Forelimb muscle (tissue), 1 donor: ENCODE results near the gene APOBEC3F. TPM values are rescaled to one million over a fixed set of nuclear protein-coding genes. Genes with fewer than 3 reads are reported as not detected.

ENCODE experiments used
- DNase-seq: peaks from one replicate; pipeline ENCODE4 v3.0.0-alpha.2; 2013; ENCODE audit warnings: low read depth
- polyA plus RNA-seq: library from polyadenylated mRNA; unstranded; fragments of 120-200 nt; gene quantifications from one replicate; pipeline ENCODE4 v1.2.1, GENCODE V29; 2013; ENCODE audit not compliant: insufficient read length

The APOBEC3F gene
- polyA plus RNA-seq, 1 donor = 2.8 TPM

GRCh38 chr22:39092111-39092862 is 51.6 kb downstream of the APOBEC3F start:
- DNase-seq = no peak

- no peak for DNase-seq
Observed at GRCh38 chr22:39094717-39095389, 54.2 kb downstream of the APOBEC3F start.

- DNase-seq = no peak
Observed at GRCh38 chr22:39095971-39096370, 55.3 kb downstream of the APOBEC3F start.

- no peak for DNase-seq
Observed at GRCh38 chr22:39097098-39098020, 56.7 kb downstream of the APOBEC3F start, which contains the start of gene APOBEC3H. Gene APOBEC3H (plus strand): TSS chr22:39097244. CDS start chr22:39100279, 3,035 bp downstream.

GRCh38 chr22:39098026-39098425 is 57.4 kb downstream of the APOBEC3F start:
- no peak for DNase-seq

- DNase-seq = no peak
Observed at GRCh38 chr22:39098576-39098975, 57.9 kb downstream of the APOBEC3F start.

GRCh38 chr22:39101226-39101625 is 60.6 kb downstream of the APOBEC3F start:
- no peak for DNase-seq

- no peak for DNase-seq
Observed at GRCh38 chr22:39103431-39103830, 62.8 kb downstream of the APOBEC3F start.

Other genes with a start within 250 kb of the APOBEC3F start
- 12.5 TPM for gene DNAL4, start 246.7 kb upstream of the APOBEC3F start, polyA plus RNA-seq
- 4.9 TPM for gene NPTXR, start 196.8 kb upstream of the APOBEC3F start, polyA plus RNA-seq
- 24.4 TPM for gene CBX6, start 168.6 kb upstream of the APOBEC3F start, polyA plus RNA-seq
- not detected for gene APOBEC3A, start 83.3 kb upstream of the APOBEC3F start, polyA plus RNA-seq
- gene APOBEC3B, start 58.5 kb upstream of the APOBEC3F start, polyA plus RNA-seq = 1.4 TPM
- 3.4 TPM for gene APOBEC3C, start 26.6 kb upstream of the APOBEC3F start, polyA plus RNA-seq
- gene APOBEC3D, start 19.7 kb upstream of the APOBEC3F start, polyA plus RNA-seq = 0.57 TPM
- 3.2 TPM for gene APOBEC3G, start 36.4 kb downstream of the APOBEC3F start, polyA plus RNA-seq
- not detected for gene APOBEC3H, start 56.4 kb downstream of the APOBEC3F start, polyA plus RNA-seq
- gene CBX7, start 111.8 kb downstream of the APOBEC3F start, polyA plus RNA-seq = 3.7 TPM
- 18.3 TPM for gene PDGFB, start 204.1 kb downstream of the APOBEC3F start, polyA plus RNA-seq